Right lobe of liver (tissue), 6 donors: ENCODE measurements around the gene ZMIZ1. TPM values are rescaled to one million over a fixed set of nuclear protein-coding genes. Genes with fewer than 3 reads are reported as not detected.

ENCODE experiments used
- ATAC-seq, 4 donors: fragments of 200-7000 bp; cut with Tn5 transposase; one replicate each; pipeline ENCODE4 v1.9.1; 2020; ENCODE audit warnings: mild to moderate bottlenecking in 4 of 4, moderate library complexity in 4 of 4
- DNase-seq, 3 donors: peaks; one replicate each; pipeline ENCODE4 v3.0.0-alpha.2; 2020
- H3K27ac ChIP-seq, 3 donors: fragments of 200-600 bp; one replicate each; pipeline ENCODE4 v1.8.0; 2022
- H3K27me3 ChIP-seq, 2 donors: fragments of 200-600 bp; one replicate each; pipeline ENCODE4 v1.8.0; 2022
- H3K36me3 ChIP-seq, 4 donors: fragments of 200-600 bp; sonication (generic) in 1 of 4; one replicate each; pipeline versions ENCODE4 v1.5.1 to v1.8.0; 2017 to 2022; ENCODE audit warnings: control low read depth in 1 of 4
- H3K4me1 ChIP-seq, 4 donors: fragments of 200-600 bp; sonication (generic) in 1 of 4; one replicate each; pipeline versions ENCODE4 v1.5.1 to v1.8.0; 2017 to 2022; ENCODE audit warnings: control low read depth in 1 of 4
- H3K4me3 ChIP-seq, 3 donors: fragments of 200-600 bp; one replicate each; pipeline ENCODE4 v1.8.0; 2022
- H3K9me3 ChIP-seq, 4 donors: fragments of 200-600 bp; sonication (generic) in 1 of 4; one replicate each; pipeline versions ENCODE4 v1.5.1 to v1.8.0; 2017 to 2022; ENCODE audit warnings: control low read depth in 1 of 4
- POLR2A ChIP-seq: fragments of 450-650 bp; IDR thresholded peaks from one replicate; pipeline ENCODE4 v1.6.1; 2017; ENCODE audit warnings: antibody characterized with exemption, mild to moderate bottlenecking
- WGBS: methylation state at CpG from one replicate; pipeline ENCODE4 v1.1.6; 2018; ENCODE audit warnings: low coverage, low lambda C conversion rate; ENCODE audit not compliant: insufficient coverage; ENCODE audit errors: missing lambda C conversion rate; 5-methylcytosine and 5-hydroxymethylcytosine counted together
- intact Hi-C, 2 donors: fragments of 100-400 bp; cut with DNase I; formaldehyde crosslinking; loops; one replicate each; pipeline versions ENCODE4 v1.11.2 to v1.14.1; 2022
- total RNA-seq, 6 experiments: library from RNA; depleted of rRNA in 2 of 6; stranded (reverse); fragments of >200 nt in 2 of 6; fragmentation: NEBNext Ultra II Directional in 3 of 6; extraction: Animal tissue kit (Norgen Biotek cat#: 25700) in 3 of 6; gene quantifications; one replicate each; pipeline versions ENCODE4 v1.1.0 to v1.2.4, GENCODE V29; 2016 to 2023
- TF ChIP-seq, protein P1 (sequence below), 4 donors: fragments of 200-600 bp in 3 of 4; fragments of 450-650 bp in 1 of 4; IDR thresholded peaks; one replicate each; pipeline versions ENCODE4 v1.5.1 to v1.8.0; 2016 to 2022; ENCODE audit warnings: antibody characterized with exemption in 4 of 4, mild to moderate bottlenecking in 2 of 4
- donor health status: DM: no; HTN: yes; CAD: no.
- donor health status: DM: no; HTN: no; CAD: no.
- donor health status: DM: no; HTN: no; CAD: no.
- donor health status: DM: no; HTN: yes; CAD: no.
- donor health status: DM: no; HTN: yes; CAD: no.

ZMIZ1 gene
- total RNA-seq, 6 experiments from 2014 or later, result 9.9 to 22.8 (median 12.3) TPM

- Histone ChIP-seq H3K9me3 (no peaks in the 10 kb centered on the region), H3K4me3 (no peak overlapping the region), H3K27ac (no peak overlapping the region), H3K27me3 (no peaks in the 10 kb centered on the region), H3K36me3 (peaks cover 0 to 7% (median 0%) of the 10 kb centered on the region in 4 donors), H3K4me1 (peaks cover 0 to 10% (median 0%) of the 10 kb centered on the region in 4 donors)
- WGBS, result 94% methylated on average over 3 of the region's 6 CpGs
- ATAC-seq, result no peak
- peak in 1 of 3 donors; percentile 34 for DNase-seq
- intact Hi-C loops, result no loop called here
- TF ChIP-seq POLR2A, result no peak
- TF ChIP-seq, protein P1, sequence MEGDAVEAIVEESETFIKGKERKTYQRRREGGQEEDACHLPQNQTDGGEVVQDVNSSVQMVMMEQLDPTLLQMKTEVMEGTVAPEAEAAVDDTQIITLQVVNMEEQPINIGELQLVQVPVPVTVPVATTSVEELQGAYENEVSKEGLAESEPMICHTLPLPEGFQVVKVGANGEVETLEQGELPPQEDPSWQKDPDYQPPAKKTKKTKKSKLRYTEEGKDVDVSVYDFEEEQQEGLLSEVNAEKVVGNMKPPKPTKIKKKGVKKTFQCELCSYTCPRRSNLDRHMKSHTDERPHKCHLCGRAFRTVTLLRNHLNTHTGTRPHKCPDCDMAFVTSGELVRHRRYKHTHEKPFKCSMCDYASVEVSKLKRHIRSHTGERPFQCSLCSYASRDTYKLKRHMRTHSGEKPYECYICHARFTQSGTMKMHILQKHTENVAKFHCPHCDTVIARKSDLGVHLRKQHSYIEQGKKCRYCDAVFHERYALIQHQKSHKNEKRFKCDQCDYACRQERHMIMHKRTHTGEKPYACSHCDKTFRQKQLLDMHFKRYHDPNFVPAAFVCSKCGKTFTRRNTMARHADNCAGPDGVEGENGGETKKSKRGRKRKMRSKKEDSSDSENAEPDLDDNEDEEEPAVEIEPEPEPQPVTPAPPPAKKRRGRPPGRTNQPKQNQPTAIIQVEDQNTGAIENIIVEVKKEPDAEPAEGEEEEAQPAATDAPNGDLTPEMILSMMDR (IDR thresholded peaks at IDR 0.05), result no peak
Measured at GRCh38 chr10:79359816-79360498, 291.2 kb downstream of the ZMIZ1 start.

DNA sequence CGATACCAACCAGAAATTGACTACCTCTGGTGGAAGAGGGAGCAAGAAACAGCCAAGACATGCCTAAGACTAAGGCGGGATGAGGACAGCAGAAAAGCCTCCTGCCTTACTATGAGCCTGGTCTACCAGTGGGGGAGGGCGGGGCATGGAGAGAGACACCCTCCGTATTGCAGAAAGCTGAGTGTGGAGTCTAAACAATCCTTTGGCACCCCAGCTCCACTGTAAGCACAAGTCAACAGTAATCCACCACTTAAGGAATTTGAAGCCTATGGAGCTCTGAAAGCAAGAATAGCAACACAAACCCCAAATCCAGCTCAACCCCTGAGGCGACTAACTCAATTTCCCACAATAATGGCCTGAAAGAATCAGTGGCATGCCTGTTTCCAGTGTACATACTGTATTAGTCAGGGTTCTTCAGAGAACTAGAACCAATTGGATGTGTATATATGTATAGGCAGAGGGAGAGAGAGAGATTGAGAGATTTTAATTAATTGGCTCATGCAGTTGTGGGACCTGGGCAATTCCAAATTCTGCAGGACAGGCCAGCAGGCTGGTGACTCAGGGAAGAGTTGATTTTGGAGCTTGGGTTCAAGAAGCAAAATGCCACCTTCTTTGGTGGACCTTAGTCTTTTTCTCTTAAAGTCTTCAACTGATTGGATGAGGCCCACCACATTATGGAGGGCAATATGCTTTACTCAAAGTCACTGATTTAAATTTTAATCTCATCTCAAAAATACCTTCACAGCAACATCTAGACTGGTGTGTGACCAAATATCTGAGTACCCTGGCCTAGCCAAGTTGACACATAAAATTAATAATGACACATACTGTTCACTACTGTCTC lies 292.0 kb downstream of the ZMIZ1 start:
- H3K9me3 ChIP-seq, result no peaks in the 10 kb centered on the region
- no peaks in the 10 kb centered on the region for H3K36me3 ChIP-seq
- DNase-seq, result no peak
- no peak for ATAC-seq
- no peak overlapping the region for H3K4me3 ChIP-seq
- no peaks in the 10 kb centered on the region for H3K27me3 ChIP-seq
- intact Hi-C loops, result no loop called here
- H3K4me1 ChIP-seq, result peaks cover 0 to 10% (median 0%) of the 10 kb centered on the region in 4 donors
- no peak overlapping the region for H3K27ac ChIP-seq
- WGBS, result 50% methylated on average over 1 of the region's 5 CpGs
- TF ChIP-seq, protein P1 (IDR thresholded peaks at IDR 0.05), result no peak
- no peak for TF ChIP-seq POLR2A

- Histone ChIP-seq H3K4me1 (peaks cover 0 to 10% (median 0%) of the 10 kb centered on the region in 4 donors), H3K27me3 (no peaks in the 10 kb centered on the region), H3K27ac (no peak overlapping the region), H3K36me3 (no peaks in the 10 kb centered on the region), H3K4me3 (no peak overlapping the region), H3K9me3 (no peaks in the 10 kb centered on the region)
- ATAC-seq (no peak), DNase-seq (no peak)
- TF ChIP-seq POLR2A, result no peak
- TF ChIP-seq, protein P1 (IDR thresholded peaks at IDR 0.05), result no peak
- intact Hi-C loops, result no loop called here
- 62% methylated on average over 4 of the region's 4 CpGs for WGBS
Measured at GRCh38 chr10:79361726-79362397, 293.1 kb downstream of the ZMIZ1 start.
